Lower leg skin (tissue), 4 donors: ENCODE measurements around the gene TMC2. TPM values are rescaled to one million over a fixed set of nuclear protein-coding genes. Genes with fewer than 3 reads are reported as not detected.

ENCODE experiments used
- DNase-seq, 2 donors: peaks; one replicate each; pipeline ENCODE4 v3.0.0-alpha.2; 2019; ENCODE audit warnings: low spot score in 2 of 2
- H3K4me3 ChIP-seq: fragments of 200-600 bp; sonication (generic); 2 replicates; pipeline ENCODE4 v1.5.1; 2017; ENCODE audit warnings: mild to moderate bottlenecking, low read depth; ENCODE audit not compliant: poor library complexity, severe bottlenecking
- POLR2A ChIP-seq, 2 donors: fragments of 450-650 bp; IDR thresholded peaks; one replicate each; pipeline ENCODE4 v1.6.1; 2016 to 2017; ENCODE audit warnings: antibody characterized with exemption in 2 of 2, mild to moderate bottlenecking in 1 of 2, moderate library complexity in 1 of 2
- WGBS, 2 donors: methylation state at CpG; one replicate each; pipeline ENCODE4 v1.1.5; 2018; 5-methylcytosine and 5-hydroxymethylcytosine counted together
- intact Hi-C: fragments of 100-400 bp; cut with DNase I; formaldehyde crosslinking; loops from one replicate; pipeline ENCODE4 v1.15.0; 2023; ENCODE audit warnings: low total_unique reads
- total RNA-seq, 4 donors: library from RNA; depleted of rRNA; stranded (reverse); fragments of >200 nt; gene quantifications; one replicate each; pipeline ENCODE4 v1.1.0, GENCODE V29; 2016
- TF ChIP-seq, protein P1 (sequence below), 3 donors: fragments of 450-650 bp; IDR thresholded peaks; one replicate each; pipeline ENCODE4 v1.5.1; 2016; ENCODE audit warnings: antibody characterized with exemption in 3 of 3, mild to moderate bottlenecking in 3 of 3, moderate library complexity in 2 of 3

The TMC2 gene
- total RNA-seq, 4 donors from 2014 or later = 0.06 TPM; not detected in 3

DNA sequence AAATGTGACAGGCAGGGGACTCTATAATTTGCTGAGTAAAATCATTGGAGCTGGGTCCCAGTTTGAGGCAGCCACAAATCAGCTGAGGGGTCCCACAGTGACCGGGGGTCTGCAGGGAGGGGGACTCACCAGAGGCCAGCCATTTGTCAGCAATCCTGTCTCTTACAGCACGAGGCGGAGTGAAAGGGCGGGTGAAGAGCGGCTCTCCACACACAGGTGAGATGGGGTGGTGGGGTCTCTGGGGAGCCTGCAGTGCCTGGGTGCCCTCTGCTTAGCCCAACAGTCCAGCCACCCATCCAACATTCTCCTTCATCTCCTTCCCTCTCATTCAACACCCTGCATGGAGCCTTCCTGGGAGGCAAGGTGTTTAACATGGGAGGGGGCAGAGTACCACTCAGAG, 728 bp downstream of the TMC2 start:
- no peak overlapping the region for H3K4me3 ChIP-seq
- no peak for TF ChIP-seq POLR2A (IDR thresholded peaks at IDR 0.05)
- TF ChIP-seq, protein P1, sequence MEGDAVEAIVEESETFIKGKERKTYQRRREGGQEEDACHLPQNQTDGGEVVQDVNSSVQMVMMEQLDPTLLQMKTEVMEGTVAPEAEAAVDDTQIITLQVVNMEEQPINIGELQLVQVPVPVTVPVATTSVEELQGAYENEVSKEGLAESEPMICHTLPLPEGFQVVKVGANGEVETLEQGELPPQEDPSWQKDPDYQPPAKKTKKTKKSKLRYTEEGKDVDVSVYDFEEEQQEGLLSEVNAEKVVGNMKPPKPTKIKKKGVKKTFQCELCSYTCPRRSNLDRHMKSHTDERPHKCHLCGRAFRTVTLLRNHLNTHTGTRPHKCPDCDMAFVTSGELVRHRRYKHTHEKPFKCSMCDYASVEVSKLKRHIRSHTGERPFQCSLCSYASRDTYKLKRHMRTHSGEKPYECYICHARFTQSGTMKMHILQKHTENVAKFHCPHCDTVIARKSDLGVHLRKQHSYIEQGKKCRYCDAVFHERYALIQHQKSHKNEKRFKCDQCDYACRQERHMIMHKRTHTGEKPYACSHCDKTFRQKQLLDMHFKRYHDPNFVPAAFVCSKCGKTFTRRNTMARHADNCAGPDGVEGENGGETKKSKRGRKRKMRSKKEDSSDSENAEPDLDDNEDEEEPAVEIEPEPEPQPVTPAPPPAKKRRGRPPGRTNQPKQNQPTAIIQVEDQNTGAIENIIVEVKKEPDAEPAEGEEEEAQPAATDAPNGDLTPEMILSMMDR (IDR thresholded peaks at IDR 0.05) = no peak
- intact Hi-C loops = no loop called here
- DNase-seq = peak in 1 of 2 donors; percentile 63
- WGBS, 2 donors = 86 to 87% methylated on average over 5 of the region's 5 CpGs

DNA sequence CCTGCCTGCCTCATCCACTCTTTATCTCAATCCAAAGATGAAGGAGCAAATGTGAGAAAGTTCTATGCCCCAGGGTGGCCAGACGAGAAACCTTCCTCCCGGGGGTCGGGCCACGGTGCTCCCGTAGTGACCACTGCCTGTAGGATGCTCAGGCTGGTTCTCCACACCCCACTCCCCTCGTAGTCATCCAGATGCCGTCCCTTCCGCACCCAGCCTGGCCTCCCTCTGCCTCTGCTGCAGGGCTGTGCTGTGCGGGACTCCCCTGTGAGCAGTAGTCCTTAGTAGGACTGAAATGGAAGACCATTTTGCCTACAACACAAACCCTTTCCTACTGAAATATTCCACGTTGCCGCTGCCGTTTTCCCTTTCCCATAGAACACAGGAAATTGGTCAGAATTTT, 2.0 kb downstream of the TMC2 start:
- TF ChIP-seq, protein P1 (IDR thresholded peaks at IDR 0.05) = no peak
- TF ChIP-seq POLR2A (IDR thresholded peaks at IDR 0.05) = no peak
- no peak overlapping the region for H3K4me3 ChIP-seq
- WGBS, 2 donors = 78 to 83% methylated on average over 12 of the region's 12 CpGs
- DNase-seq = peak in 1 of 2 donors; percentile 75
- intact Hi-C loops = no loop called here

DNA sequence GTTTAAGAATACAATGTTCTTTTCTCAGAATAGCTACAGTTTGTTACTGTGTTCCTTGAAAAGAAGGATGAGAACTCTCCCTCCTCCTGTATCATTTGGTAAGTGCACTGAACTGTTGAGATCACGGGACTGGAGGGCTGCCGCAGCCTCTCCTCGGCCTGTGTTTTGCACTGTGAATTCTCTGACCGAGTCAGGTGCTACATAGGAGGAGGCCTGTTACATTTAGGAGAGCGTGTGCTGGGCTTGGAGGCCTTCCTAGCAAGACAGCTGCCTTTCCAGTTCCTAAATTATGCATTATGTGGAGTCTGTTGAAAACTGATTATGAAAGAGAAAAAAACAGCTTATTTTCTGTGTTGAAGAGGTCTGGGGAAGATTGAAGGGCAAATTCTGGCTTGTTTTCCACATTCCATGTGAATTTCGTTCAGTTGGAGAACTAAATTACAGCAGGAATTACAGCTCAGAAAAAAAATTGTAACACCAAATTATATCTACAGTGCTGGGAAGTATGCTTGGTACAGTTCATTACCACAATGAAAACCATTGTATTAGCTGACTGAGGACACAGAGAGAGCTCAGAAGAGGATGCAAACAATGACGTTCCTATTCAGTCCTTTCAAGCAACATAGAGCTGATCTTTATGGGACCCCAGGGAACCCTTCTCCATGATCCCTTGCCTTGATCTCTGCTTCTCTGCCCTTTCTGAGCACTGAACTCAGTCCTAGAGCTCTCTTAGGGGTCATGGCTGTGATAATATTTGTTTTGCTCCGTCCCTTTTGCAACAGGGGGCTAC, 2.8 kb downstream of the TMC2 start:
- no peak for DNase-seq
- H3K4me3 ChIP-seq = no peak overlapping the region
- TF ChIP-seq, protein P1 (IDR thresholded peaks at IDR 0.05) = no peak
- TF ChIP-seq POLR2A (IDR thresholded peaks at IDR 0.05) = no peak
- intact Hi-C loops = no loop called here
- WGBS, 2 donors = 38 to 46% methylated on average over 8 of the region's 8 CpGs

DNA sequence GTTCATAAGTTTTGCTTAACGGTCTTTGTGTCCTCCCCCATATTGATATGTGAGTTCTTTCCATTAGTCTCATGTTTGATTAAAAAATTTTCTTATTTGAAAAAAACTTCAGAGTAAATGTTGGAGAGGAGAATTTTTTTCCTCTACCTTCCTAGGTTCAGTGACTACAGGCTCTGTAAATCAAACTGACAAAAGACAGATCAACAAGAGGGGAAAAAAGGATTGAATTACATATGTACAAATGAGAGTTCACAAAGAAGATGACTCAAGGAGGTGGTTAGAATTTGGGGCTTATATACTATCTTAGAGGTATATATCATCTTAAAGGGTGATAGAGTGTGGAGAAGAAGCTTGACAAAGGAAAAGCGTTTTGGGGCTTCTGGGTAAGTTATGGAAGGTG, 5.6 kb downstream of the TMC2 start:
- TF ChIP-seq POLR2A (IDR thresholded peaks at IDR 0.05) = no peak
- TF ChIP-seq, protein P1 (IDR thresholded peaks at IDR 0.05) = no peak
- WGBS, 2 donors = 67 to 76% methylated on average over 2 of the region's 2 CpGs
- no peak overlapping the region for H3K4me3 ChIP-seq
- DNase-seq = no peak
- intact Hi-C loops = no loop called here

DNA sequence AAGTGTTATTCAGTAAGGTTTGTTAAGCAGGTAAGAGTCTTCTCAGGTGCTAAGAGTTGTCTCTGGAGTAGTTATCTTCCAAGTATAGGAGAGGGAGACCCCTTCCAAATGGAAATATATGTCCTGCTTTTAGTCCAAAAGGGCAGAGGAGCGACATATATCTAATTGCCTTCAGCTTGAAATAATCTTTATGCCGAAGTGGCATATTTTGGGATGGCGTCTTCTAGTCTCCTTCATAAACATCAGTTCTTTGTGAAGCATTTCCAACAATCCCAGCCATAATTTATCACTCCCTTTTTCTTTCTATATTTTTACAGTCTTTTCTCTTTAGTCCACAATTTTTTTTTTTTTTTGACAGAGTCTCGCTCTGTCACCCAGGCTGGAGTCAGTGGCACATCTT, 6.0 kb downstream of the TMC2 start:
- intact Hi-C loops = no loop called here
- no peak for DNase-seq
- no peak overlapping the region for H3K4me3 ChIP-seq
- TF ChIP-seq, protein P1 (IDR thresholded peaks at IDR 0.05) = no peak
- no peak for TF ChIP-seq POLR2A (IDR thresholded peaks at IDR 0.05)
- 84 to 92% methylated on average over 4 of the region's 4 CpGs for WGBS, 2 donors

DNA sequence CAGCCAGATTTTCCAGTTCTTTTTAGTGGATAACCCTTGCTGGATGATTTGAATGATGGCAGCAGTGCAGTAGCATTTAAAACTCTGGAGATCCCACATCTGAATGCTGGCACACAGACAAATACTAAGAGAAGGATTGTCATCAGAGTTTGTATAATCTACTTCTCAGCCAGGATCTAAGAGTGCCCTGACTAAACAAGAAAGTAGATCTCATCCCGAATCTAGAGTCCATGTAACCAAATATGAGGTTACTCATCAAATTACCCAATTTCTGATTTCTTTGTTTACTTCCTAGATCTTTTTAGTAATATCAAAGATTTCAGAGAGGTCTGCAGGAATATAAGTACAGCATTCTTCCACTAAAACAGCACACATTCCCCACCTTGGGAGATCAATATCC, 7.8 kb downstream of the TMC2 start:
- no peak for TF ChIP-seq POLR2A (IDR thresholded peaks at IDR 0.05)
- TF ChIP-seq, protein P1 (IDR thresholded peaks at IDR 0.05) = no peak
- H3K4me3 ChIP-seq = no peak overlapping the region
- 72 to 77% methylated on average over 1 of the region's 1 CpG for WGBS, 2 donors
- DNase-seq = no peak
- intact Hi-C loops = no loop called here
